PC-9 (cell line): ENCODE results near the gene NKPD1.

Experiments used
- EZH2 ChIP-seq: fragments of 200-600 bp; sonication (generic); IDR thresholded peaks from 2 replicates; pipeline ENCODE4 v1.8.0; 2017; ENCODE audit warnings: antibody characterized with exemption, low read depth
- TF ChIP-seq, protein P1 (sequence below): fragments of 200-600 bp; sonication (generic); conservative IDR thresholded peaks from 2 replicates; pipeline ENCODE4 v1.6.1; 2017; ENCODE audit warnings: mixed run types, antibody characterized with exemption, mild to moderate bottlenecking, moderate library complexity

DNA sequence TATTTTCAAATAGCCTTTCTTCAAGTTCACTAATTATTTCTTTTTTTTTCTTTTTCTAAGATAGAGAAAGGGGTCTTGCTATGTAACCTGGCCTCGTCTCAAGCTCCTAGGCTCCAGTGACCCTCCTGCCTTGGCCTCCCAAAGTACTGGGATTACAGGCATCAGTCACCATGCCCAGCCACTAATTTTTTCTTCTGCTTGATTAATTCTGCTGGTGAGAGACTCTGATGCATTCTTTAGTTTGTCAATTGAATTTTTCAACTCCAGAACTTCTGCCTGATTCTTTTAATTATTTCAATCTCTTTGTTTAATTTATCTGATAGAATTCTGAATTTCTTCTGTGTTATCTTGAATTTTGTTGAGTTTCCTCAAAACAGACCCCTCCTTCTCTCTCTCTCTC is 29.2 kb upstream of the NKPD1 start:
- TF ChIP-seq, protein P1, sequence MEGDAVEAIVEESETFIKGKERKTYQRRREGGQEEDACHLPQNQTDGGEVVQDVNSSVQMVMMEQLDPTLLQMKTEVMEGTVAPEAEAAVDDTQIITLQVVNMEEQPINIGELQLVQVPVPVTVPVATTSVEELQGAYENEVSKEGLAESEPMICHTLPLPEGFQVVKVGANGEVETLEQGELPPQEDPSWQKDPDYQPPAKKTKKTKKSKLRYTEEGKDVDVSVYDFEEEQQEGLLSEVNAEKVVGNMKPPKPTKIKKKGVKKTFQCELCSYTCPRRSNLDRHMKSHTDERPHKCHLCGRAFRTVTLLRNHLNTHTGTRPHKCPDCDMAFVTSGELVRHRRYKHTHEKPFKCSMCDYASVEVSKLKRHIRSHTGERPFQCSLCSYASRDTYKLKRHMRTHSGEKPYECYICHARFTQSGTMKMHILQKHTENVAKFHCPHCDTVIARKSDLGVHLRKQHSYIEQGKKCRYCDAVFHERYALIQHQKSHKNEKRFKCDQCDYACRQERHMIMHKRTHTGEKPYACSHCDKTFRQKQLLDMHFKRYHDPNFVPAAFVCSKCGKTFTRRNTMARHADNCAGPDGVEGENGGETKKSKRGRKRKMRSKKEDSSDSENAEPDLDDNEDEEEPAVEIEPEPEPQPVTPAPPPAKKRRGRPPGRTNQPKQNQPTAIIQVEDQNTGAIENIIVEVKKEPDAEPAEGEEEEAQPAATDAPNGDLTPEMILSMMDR, result no peak
- TF ChIP-seq EZH2, result no peak
